Parathyroid adenoma (tissue), 2 donors: ENCODE data around the gene MSRB1.

Experiments
- H2AFZ ChIP-seq: fragments of 300-600 bp; sonication (generic); one replicate; pipeline ENCODE4 v1.7.0; 2017; ENCODE audit warnings: antibody characterized with exemption, mild to moderate bottlenecking
- H3K27ac ChIP-seq: fragments of 300-600 bp; sonication (generic); one replicate; pipeline ENCODE4 v1.7.0; 2017
- H3K27me3 ChIP-seq: fragments of 300-600 bp; sonication (generic); one replicate; pipeline ENCODE4 v1.7.0; 2017; ENCODE audit warnings: low read length; ENCODE audit not compliant: control insufficient read depth, insufficient read depth
- H3K36me3 ChIP-seq: fragments of 300-600 bp; sonication (generic); one replicate; pipeline ENCODE4 v1.7.0; 2017; ENCODE audit warnings: low read length; ENCODE audit not compliant: control insufficient read depth, insufficient read depth
- H3K4me1 ChIP-seq: fragments of 300-600 bp; sonication (generic); one replicate; pipeline ENCODE4 v1.7.0; 2017; ENCODE audit warnings: control low read depth
- H3K4me2 ChIP-seq: fragments of 300-600 bp; sonication (generic); one replicate; pipeline ENCODE4 v1.7.0; 2017; ENCODE audit warnings: low read length
- H3K4me3 ChIP-seq: fragments of 300-600 bp; sonication (generic); one replicate; pipeline ENCODE4 v1.7.0; 2017; ENCODE audit warnings: low read depth, low read length
- H3K79me2 ChIP-seq: fragments of 300-600 bp; sonication (generic); one replicate; pipeline ENCODE4 v1.7.0; 2017; ENCODE audit warnings: control low read depth
- H3K9ac ChIP-seq: fragments of 300-600 bp; sonication (generic); one replicate; pipeline ENCODE4 v1.7.0; 2017; ENCODE audit warnings: mild to moderate bottlenecking
- H3K9me3 ChIP-seq: fragments of 300-600 bp; sonication (generic); one replicate; pipeline ENCODE4 v1.7.0; 2017; ENCODE audit warnings: low read length; ENCODE audit not compliant: control insufficient read depth
- TF ChIP-seq, protein P1 (sequence below): fragments of 300-600 bp; sonication (generic); IDR thresholded peaks from one replicate; pipeline ENCODE4 v1.7.0; 2017; ENCODE audit warnings: antibody characterized with exemption, mild to moderate bottlenecking
- donor health status: primary hyperparathyroidism.

Gene MSRB1

DNA sequence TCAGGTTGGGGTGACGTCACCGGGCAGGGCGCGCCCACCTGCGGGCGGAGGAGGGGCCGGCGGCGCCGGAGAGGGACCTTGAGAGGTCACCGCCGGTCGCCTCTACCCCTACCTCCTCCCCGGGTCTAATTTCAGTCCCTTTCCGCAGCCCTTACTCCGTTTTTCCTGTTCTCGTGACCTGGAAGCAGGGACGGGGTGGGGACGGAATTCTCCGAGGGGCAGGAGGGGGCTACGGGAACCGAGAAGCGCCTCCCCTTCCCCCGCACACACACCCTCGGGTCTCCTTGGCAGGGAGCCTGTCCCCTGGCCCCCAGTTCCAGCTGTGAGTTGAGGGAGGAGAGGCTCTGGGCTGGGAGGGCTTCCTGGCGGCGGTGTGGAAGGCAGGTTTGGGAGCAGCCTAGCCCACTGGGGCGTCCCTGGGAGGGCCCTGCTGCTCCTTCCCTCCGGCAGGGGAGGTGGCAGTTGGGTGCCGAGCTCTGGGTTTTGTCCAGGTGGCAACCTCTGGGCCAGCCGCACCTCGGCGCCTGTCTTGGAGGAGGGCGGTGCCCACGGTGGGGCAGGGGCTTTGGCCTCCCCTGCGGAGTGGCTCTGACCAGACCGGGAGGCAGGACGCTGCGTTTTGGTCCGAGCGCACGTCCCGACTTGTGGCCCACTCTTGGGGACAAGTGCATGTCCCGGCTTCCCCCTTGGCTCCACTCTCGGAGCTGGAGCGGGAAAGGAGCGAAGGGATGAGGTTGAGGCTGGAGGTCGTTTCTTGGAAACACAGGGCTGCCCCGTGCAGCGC lies 47.5 kb upstream of the MSRB1 start:
- peaks cover 3% of the 10 kb centered on the region for H3K4me1 ChIP-seq
- H3K4me3 ChIP-seq = peak overlapping the region; percentile 68
- no peak overlapping the region for H3K9ac ChIP-seq
- no peak overlapping the region for H3K27ac ChIP-seq
- H3K4me2 ChIP-seq = peak overlapping the region; percentile 89
- peak overlapping the region; percentile 73 for H2AFZ ChIP-seq
- no peaks in the 10 kb centered on the region for H3K9me3 ChIP-seq
- TF ChIP-seq, protein P1, sequence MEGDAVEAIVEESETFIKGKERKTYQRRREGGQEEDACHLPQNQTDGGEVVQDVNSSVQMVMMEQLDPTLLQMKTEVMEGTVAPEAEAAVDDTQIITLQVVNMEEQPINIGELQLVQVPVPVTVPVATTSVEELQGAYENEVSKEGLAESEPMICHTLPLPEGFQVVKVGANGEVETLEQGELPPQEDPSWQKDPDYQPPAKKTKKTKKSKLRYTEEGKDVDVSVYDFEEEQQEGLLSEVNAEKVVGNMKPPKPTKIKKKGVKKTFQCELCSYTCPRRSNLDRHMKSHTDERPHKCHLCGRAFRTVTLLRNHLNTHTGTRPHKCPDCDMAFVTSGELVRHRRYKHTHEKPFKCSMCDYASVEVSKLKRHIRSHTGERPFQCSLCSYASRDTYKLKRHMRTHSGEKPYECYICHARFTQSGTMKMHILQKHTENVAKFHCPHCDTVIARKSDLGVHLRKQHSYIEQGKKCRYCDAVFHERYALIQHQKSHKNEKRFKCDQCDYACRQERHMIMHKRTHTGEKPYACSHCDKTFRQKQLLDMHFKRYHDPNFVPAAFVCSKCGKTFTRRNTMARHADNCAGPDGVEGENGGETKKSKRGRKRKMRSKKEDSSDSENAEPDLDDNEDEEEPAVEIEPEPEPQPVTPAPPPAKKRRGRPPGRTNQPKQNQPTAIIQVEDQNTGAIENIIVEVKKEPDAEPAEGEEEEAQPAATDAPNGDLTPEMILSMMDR = no peak
- no peaks in the 10 kb centered on the region for H3K79me2 ChIP-seq
- no peaks in the 10 kb centered on the region for H3K27me3 ChIP-seq
- no peaks in the 10 kb centered on the region for H3K36me3 ChIP-seq

GRCh38 chr16:1990101-1990350 lies 47.0 kb upstream of the MSRB1 start:
- H3K79me2 ChIP-seq = no peaks in the 10 kb centered on the region
- H3K4me2 ChIP-seq = no peak overlapping the region
- TF ChIP-seq, protein P1 = no peak
- H3K9me3 ChIP-seq = no peaks in the 10 kb centered on the region
- peak overlapping the region; percentile 73 for H2AFZ ChIP-seq
- peak overlapping the region; percentile 68 for H3K4me3 ChIP-seq
- peaks cover 5% of the 10 kb centered on the region for H3K4me1 ChIP-seq
- no peaks in the 10 kb centered on the region for H3K36me3 ChIP-seq
- H3K27ac ChIP-seq = no peak overlapping the region
- H3K9ac ChIP-seq = no peak overlapping the region
- H3K27me3 ChIP-seq = no peaks in the 10 kb centered on the region

- Histone ChIP-seq H3K9ac (no peak within 1 kb of the TSS), H3K4me1 (peaks cover 7% of the 10 kb centered on the region), H3K9me3 (no peaks in the 10 kb centered on the region), H3K27ac (no peak within 1 kb of the TSS), H3K4me2 (peak within 1 kb of the TSS; percentile 89), H3K4me3 (peak within 1 kb of the TSS; percentile 68), H3K79me2 (no peaks in the 10 kb centered on the region), H3K27me3 (no peaks in the 10 kb centered on the region), H2AFZ (peak within 1 kb of the TSS; percentile 73), H3K36me3 (no peaks in the 10 kb centered on the region)
- TF ChIP-seq, protein P1 = no peak
Observed at GRCh38 chr16:1989209-1990100, 46.5 kb upstream of the MSRB1 start, which contains the start of gene SYNGR3. Gene SYNGR3 (plus strand): TSS chr16:1989970. CDS start chr16:1990103, 133 bp downstream.

- Histone ChIP-seq H3K4me2 (no peak overlapping the region), H3K4me1 (peaks cover 7% of the 10 kb centered on the region), H3K36me3 (no peaks in the 10 kb centered on the region), H3K9me3 (no peaks in the 10 kb centered on the region), H3K79me2 (no peaks in the 10 kb centered on the region), H3K27ac (no peak overlapping the region), H3K27me3 (no peaks in the 10 kb centered on the region), H3K9ac (no peak overlapping the region), H2AFZ (no peak overlapping the region), H3K4me3 (no peak overlapping the region)
- TF ChIP-seq, protein P1 = no peak
Observed at GRCh38 chr16:1987198-1987597, 44.2 kb upstream of the MSRB1 start.
